ENCODE measurements around the gene ZNF8.
"Not testable (repeated sequence)": the region's sequence is repeated elsewhere in the genome, so short reads cannot be mapped to it uniquely, and the experiment has no call there.

ZNF8 gene

DNA sequence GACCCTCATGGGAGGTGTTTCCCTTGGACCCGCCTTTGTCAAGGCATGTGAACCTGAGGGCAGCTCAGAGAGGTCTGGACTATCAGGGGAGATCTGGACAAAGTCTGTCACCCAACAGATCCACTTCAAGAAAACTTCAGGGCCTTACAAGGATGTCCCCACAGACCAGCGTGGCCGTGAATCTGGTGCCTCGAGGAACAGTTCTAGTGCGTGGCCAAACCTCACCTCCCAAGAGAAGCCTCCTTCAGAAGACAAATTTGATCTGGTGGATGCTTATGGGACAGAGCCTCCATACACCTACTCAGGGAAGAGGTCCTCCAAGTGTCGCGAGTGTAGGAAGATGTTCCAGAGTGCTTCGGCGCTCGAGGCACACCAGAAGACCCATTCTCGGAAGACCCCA lies 59.6 kb downstream of the ZNF8 start:
- DNase-seq: no peak

DNA sequence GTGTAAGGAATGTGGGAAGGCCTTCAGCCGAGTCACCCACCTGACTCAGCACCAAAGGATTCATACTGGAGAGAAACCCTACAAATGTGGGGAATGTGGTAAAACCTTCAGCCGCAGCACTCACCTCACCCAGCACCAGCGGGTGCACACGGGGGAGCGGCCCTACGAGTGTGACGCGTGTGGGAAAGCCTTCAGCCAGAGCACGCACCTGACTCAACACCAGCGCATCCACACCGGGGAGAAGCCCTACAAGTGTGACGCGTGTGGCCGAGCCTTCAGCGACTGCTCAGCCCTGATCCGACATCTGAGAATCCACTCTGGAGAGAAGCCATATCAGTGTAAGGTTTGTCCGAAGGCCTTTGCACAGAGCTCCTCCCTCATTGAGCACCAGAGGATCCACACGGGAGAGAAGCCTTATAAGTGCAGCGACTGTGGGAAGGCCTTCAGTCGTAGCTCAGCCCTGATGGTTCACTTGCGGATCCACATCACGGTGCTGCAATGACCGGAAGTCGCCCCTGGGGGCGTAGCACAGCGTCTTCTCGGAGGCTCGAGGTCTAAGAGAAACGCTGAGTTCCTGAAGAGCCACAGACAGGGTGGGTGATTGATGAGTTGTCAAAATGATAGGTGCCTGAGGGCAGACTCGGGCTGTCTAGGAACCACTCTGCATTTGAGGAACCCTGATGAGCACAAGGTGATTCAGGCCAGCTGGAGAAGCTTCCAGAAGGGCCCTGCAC lies 60.2 kb downstream of the ZNF8 start:
- DNase-seq: no peak

DNA sequence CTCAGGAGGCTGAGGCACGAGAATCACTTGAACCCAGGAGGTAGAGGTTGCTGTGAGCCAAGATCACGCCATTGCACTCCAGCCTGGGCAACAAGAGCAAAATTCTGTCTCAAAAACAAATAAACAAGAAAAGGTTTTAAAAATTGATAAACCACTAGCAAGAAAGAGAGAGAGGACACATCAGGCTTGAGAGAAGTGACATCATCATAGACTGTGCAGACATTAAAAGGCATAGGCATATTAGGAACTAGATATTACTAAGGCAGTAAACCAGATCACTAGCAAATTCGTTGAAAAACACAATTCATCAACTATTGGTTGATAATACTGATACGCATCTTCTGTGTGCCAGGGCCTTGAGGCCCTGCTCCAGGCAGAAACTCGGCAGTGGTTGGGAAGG lies 66.8 kb downstream of the ZNF8 start:
- DNase-seq: no peak

DNA sequence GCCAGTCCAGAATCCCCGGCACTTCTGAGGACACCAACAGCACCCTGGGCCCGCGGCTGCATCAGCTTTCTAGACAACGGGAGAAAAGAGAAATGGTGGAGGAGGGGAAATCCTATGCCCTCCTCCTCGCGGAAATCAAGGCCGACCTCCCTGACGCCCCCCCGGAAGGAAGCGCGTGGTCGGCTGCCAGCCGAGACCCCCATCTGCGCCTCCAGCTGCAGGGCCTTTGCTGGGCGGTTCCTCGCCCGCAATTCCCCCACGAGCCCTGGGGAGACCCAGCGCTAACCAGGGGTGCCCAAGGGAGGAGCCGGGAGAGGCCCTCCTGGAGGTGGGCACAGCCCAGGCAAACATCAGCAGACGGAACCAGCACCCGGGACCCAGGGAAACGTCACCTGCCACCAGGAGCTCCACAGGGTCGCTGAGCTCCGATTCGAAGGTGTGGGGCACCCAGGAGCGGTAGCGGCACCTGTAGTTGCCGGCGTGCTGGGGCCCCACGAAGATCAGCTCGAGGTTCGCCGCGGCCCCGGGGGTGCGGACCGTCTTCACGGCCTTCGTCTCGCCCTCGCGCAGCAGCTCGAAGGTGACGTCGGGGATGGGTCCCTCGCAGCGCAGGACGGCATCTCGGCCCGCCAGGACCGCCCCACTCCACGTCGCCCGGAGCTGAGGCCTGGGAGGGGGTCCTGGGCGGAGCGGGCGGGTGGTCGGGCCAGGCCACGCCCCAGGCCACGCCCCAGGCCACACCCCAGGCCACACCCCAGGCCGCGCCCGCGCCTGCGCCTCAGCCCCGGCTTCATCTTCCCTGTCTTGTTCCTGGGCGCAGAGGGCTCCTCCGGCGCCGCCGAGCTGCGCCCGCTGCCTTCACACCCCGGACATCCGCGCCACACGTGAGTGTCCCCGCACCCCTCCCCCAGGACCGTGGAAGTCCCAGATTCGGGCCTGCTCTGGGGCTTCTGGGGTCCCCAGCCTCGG lies 68.5 kb downstream of the ZNF8 start:
- DNase-seq: peak; percentile 72

DNA sequence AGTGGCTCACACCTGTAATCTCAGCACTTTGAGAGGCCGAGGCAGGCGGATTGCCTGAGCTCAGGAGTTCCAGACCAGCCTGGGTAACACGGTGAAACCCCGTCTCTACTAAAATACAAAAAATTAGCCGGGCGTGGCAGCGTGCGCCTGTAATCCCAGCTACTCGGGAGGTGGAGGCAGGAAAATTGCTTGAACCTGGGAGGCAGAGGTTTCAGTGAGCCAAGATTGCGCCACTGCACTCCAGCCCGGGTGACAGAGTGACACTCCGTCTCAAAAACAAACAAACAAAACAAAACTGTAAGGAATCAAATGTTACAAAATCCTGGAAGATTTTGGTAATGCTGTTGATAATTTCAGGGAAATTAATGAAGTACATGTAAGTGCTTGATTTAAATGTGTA lies 69.3 kb downstream of the ZNF8 start:
- DNase-seq: not testable (repeated sequence)

DNA sequence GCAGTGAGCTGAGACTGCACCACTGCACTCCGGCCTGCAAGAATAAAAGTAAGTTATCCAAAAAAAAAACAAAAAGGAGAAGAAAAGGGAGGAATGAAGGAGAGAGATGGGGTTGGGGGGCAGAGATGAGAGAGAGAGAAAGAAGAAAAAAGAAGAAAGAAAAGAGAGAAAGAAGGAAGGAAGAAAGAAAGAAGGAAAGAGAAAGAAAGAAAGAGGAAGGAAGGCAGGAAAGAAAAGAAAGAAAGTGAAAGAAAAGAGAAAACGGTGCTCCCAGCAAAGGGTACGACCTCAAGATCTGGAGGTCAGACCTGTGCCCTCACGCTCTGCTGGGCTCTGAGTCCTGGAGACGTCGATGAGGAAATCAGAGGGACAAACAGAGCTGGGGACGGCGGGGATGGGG lies 70.8 kb downstream of the ZNF8 start:
- DNase-seq: no peak

DNA sequence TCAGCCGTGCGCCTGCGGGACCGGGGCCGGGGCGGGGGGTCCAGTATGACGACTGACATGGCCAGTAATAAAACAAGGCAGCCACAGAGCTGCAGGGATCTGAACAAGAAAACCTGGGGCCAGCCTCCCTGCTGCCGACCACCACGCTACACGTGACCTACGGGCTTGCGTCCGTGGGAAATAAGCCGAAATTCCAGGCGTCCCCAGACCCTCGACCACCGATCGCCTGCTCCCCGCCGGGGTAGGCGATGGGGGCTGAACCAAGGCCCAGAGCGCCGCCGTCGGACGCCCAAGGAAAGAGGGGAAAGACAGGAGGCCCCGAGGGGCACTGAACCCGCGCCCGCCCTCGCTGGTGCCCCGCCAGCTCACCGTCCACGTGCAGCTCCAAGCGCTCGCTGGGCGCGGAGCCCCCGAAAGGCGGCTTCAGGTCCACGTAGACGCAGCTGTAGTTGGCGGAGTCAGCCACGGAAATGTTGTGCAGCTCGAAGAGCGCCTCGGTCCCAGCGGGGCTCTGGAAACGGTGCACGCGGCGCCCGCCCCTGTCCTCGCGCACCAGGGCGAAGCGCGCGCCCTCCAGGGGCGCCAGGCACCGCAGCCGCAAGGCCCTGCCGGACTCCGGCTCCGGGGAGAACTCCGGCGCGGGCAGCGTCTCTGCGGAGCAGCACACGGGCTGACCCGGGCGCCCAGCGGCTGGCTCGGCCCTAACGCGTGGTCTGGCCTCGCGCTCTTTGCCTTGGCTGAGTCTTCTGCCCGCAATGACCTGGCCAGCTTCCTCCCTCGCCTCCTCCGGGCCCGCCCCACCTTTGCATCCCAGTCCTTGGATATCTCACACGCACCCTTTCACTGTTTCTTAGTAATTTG lies 71.5 kb downstream of the ZNF8 start:
- DNase-seq: no peak

DNA sequence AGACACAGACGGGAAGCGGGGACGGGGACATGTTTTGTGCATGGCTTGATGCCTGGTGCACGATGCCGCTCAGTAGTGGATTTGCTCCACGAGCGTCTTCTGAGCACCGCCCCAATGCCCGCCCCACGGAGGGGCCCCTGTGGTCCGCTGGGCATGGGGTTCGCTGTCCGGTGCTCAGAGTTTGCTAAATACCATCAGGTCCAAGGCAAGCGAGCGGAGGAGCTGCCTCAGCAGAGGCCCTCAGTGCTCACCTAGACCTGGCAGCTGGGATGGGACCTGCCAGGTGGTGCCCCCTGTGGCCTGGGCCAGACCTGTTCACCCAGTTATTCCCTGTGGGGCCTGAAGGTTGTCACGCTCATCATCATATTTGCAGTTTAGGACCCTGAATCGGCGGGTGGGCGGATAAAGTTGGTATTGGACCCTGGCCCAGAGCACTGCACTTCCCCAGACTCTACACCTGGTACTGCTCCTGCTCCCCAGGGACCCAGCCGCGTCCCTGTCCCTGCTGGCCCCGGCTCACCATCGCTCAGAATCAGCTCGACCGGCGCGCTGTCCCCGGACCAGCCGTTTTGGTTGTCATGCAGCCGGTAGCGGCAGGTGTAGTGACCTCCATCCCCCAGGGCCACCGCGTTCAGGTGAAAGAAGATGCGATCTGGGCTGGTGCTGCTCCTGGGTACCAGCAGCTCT lies 72.3 kb downstream of the ZNF8 start:
- DNase-seq: no peak

DNA sequence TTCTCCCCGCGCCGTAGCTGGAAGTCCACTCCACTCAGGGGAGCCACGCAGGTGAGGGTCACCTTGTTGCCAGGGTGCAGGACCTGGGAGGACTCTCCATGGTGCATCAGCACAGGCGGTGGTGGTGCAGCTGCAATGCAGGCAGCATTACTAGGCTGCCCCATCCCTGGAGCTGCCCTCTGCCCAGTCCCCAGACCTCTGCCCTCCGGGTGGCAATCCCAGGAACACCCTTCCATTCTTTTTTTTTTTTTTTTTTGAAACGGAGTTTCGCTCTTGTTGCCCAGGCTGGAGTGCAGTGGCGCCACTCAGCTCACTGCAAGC lies 72.8 kb downstream of the ZNF8 start:
- DNase-seq: no peak

DNA sequence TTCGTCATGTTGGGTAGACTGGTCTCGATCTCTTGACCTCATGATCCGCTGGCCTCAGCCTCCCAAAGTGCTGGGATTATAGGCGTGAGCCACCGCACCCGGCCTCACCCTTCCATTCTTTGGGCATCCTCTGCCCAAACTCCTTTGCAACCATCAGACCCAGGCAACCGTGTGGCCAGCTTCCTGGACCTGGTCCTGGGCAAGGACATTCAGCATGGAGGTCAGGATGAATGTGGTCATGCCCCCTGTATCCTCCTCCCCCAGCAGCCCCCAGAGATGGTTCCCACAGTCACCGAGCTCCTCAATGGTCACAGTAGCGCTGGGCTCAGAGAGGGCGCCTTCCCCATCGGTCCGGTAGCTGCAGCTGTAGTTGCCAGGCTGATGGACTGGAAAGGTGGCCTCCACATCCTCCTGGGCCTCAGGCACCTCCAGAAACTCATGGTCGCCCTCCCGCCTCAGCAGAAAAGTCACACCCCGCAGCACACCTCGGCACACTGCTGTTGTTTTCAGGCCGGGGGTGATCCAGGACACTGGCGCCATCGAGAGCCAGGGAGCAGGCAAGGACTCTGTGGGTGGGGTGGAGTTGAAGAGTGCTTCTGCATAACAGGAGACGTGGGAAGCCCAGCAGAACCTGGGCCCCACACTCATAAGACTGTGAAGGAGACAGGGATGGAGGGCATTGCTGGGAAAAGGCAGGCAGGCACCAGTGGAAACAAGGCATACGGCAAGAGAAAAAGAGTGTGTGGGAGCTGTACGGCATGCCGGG lies 73.4 kb downstream of the ZNF8 start:
- DNase-seq: no peak
